GM12864 (cell line): Measurements from ENCODE around the gene C2CD2.

ENCODE experiments used
- DNase-seq: peaks from one replicate; pipeline ENCODE4 v3.0.0-alpha.2; 2011; ENCODE audit warnings: low read depth
- H3K4me3 ChIP-seq: 2 replicates; pipeline ENCODE4 v1.5.1; 2011; ENCODE audit warnings: mild to moderate bottlenecking, low read depth, low read length, control low read depth
- CTCF ChIP-seq: IDR thresholded peaks from 2 replicates; pipeline ENCODE4 v1.5.1; 2011; ENCODE audit warnings: low read depth, mild to moderate bottlenecking, moderate library complexity, low read length, control low read depth, inconsistent platforms; ENCODE audit errors: missing control alignments

The C2CD2 gene

DNA sequence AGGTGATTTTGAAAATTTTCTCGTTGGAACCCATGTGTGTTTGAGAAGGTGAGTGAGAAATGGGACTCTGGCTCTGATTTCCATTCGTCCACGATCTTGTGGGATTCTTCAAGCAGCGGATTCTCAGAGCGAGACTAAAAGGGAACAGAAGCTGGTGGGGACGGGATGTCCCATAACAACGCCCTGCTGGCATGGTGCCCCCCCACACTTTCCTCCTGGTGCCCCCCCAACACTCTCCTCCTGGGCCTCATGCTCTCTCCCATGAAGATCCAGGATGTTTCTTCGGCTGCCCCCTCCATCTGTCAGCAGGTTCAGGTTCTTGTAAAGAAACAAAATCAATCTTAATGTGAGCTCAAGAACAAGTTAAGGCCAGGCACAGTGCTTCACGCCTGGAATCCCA, 103.7 kb downstream of the C2CD2 start:
- TF ChIP-seq CTCF, result no peak
- DNase-seq, result no peak
- H3K4me3 ChIP-seq, result no peak overlapping the region

DNA sequence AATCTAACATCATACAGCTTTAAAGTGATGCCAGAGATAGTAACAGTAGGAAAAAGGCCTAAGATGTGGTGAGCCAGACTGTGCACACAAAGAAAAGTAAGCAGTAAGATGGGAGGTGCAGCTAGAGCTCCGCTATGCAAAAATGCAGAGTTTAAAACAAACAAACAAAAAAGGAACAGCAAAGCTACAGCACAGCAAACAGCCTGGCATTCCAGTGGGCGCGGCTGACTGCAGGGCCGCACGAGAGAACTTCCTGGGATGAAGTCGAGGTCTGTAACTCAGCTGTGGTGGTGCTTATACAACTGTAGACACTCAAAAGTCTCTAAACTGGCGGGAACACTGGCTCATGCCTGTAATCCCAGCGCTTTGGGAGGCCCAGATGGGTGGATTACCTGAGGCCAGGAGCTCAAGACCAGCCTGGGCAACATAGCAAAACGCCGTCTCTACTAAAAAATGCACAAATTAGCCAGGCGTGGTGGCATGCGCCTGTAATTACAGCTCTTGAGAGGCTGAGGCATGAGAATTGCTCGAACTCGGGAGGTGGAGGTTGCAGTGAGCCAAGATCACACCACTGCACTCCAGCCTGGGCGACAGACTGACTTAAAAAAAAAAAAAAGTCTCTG, 104.7 kb downstream of the C2CD2 start:
- no peak overlapping the region for H3K4me3 ChIP-seq
- no peak for TF ChIP-seq CTCF
- no peak for DNase-seq

DNA sequence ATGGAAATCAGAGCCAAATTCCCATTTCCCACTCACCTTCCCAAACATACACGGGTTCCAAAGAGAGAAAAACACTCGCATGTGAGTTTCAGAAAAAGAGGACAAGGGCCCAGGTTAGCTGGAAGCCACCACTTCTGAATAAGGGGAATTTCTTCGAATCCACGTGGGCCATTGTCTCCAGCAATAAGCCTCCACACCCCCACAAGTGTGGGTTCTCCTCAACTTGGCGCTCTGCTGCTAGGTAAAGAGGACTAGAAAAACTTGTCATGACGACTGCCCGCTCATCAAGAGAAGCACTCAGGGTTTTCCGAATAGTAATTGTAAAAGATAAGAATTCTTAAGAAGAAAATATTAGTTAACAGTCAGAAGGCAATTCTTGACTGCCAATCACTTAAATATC, 105.3 kb downstream of the C2CD2 start:
- no peak for TF ChIP-seq CTCF
- no peak for DNase-seq
- H3K4me3 ChIP-seq, result no peak overlapping the region

GRCh38 chr21:41847066-41847804, 106.6 kb downstream of the C2CD2 start:
- no peak for DNase-seq
- TF ChIP-seq CTCF, result no peak
- H3K4me3 ChIP-seq, result no peak overlapping the region

- H3K4me3 ChIP-seq, result no peak overlapping the region
- DNase-seq, result no peak
- no peak for TF ChIP-seq CTCF
These were observed 107.3 kb downstream of the C2CD2 start for GRCh38 chr21:41846536-41846935.

DNA sequence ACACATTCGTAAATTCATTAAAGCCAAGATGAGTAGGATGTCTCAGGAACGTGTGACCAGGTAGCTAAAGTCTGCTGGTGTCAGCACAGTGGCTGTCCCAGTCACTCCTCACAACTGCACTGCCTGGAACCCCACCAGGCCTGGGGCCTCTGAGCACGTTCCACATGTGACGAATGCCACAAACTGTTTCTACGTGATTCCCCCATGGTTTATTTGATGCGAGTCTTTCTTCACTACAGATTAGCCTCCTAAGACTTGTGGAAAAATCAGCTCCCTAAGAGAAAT, 107.8 kb downstream of the C2CD2 start:
- no peak for DNase-seq
- TF ChIP-seq CTCF, result no peak
- H3K4me3 ChIP-seq, result no peak overlapping the region
